DMS 273 treated with DMSO at 0.1 percent for 48 hours (cell line): Measurements from ENCODE around the gene HSPG2.
"Not testable (repeated sequence)": the region's sequence is repeated elsewhere in the genome, so short reads cannot be mapped to it uniquely, and the experiment has no call there.

ENCODE experiments used
- DNase-seq: peaks from one replicate; lab custom pipeline; 2025; lab: John Stamatoyannopoulos, UW

HSPG2 gene

DNA sequence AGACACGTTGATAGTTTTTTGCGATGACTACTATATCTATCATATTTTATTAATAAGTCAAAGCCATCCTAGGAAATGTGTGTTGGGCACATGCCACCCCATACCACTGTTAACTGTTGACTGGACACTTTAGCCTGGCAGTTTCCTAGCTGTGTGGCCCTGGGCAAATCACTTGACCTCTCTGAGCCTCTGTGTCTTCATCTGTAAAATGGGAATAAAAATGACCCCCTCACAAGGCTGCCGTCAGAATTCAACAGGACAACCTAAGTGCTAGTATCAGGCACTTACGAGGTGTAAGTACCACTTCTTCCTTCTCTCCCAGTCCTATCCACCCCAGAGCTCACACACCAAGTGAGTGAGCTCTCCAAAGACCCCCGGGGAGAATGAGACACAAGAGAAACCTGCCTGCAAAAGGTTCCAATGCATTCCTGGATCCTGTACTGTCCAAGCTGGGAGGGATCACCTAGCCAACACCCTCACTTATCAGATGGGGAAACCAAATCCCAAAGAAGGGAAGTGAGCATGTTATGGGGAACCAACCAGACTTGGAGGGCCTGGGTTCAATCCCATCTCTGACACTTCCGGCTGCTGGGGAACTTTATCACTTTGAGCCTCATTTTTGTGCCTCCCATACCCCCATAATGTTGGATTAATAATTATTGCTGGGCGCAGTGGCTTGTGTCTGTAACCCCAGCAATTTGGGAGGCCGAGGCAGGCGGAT, 24.9 kb downstream of the HSPG2 start:
- no peak for DNase-seq

GRCh38 chr1:21911205-21912001, 25.7 kb downstream of the HSPG2 start:
- DNase-seq = no peak

DNA sequence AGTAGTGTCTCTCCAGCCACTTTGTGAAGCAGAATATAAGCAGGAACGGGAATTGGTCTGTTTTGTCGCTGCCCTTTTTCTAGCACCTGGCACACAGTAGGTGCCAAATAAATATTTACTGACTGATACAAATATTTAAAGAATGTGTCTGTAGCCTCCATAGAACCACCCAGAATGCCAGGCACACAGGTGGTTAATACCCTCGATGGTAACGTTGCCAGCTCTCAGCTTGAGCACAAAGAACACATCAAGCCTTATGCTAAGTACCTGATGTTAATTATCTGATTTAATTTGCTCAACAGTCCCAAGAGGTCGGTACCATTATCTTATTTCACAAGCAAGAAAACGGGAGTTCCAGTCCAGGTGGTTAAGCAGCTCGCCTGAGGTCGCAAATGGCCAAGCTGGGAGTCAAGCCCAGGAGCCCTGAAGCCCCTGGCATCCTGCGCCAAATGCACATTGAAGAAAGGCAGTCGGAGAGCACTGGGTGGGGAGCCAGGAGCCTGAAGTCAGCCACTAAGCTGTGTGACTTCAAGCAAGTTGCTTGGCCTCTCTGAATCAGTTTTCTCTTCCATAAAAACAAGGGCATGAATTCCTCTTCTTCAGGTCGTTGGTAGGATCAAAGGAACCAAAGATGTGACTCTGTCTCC, 26.4 kb downstream of the HSPG2 start:
- DNase-seq = no peak

- DNase-seq = no peak
Observed at GRCh38 chr1:21909787-21910503, 27.2 kb downstream of the HSPG2 start.

GRCh38 chr1:21909286-21909759, 27.8 kb downstream of the HSPG2 start:
- no peak for DNase-seq

- DNase-seq = not testable (repeated sequence)
Observed at GRCh38 chr1:21907737-21908534, 29.2 kb downstream of the HSPG2 start.

- DNase-seq = no peak
Observed at GRCh38 chr1:21907079-21907418, 30.1 kb downstream of the HSPG2 start.

DNA sequence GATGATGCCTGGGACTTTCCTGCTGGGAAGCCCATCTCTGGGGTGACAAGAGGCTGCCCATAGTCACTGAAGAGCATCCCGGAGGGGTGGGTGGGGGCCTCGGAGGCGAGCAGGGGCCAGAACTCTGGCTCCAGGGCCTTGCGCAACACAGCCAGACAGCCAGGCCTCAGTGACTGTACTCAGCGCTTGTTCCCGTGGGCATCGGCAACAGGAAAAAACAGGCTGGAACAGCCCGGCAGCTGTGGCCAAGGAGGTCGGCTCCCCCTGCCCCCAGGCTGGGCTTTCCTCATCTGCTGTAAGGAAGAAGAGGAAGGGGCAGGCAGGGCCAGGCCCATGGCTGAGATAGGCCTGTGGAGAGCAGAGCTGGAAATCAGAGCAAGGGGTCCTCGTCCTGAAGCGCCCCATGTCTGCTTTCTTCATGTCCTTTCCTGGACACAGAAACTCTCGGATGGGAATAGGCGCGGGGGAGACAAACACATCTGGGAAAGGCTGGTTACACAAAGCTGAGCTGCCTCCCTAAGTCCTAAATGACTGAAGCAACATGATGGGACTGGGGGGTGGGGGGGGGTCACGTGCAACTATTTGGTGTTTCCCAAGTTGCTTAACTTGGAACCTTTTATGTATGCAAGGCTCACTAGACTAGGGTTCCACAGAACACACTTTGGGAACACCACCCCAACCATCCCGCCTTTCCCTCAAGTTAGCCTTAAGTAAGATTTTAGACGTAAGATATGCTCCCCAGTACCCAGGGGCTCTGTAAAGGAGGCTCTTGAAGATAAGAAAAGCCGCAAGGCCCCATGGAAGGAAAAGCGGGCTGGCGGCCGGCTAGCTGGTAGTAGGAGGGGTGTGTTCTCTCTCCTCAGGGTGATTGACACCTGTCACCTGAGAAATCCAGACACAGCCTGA, 30.7 kb downstream of the HSPG2 start:
- DNase-seq = no peak

DNA sequence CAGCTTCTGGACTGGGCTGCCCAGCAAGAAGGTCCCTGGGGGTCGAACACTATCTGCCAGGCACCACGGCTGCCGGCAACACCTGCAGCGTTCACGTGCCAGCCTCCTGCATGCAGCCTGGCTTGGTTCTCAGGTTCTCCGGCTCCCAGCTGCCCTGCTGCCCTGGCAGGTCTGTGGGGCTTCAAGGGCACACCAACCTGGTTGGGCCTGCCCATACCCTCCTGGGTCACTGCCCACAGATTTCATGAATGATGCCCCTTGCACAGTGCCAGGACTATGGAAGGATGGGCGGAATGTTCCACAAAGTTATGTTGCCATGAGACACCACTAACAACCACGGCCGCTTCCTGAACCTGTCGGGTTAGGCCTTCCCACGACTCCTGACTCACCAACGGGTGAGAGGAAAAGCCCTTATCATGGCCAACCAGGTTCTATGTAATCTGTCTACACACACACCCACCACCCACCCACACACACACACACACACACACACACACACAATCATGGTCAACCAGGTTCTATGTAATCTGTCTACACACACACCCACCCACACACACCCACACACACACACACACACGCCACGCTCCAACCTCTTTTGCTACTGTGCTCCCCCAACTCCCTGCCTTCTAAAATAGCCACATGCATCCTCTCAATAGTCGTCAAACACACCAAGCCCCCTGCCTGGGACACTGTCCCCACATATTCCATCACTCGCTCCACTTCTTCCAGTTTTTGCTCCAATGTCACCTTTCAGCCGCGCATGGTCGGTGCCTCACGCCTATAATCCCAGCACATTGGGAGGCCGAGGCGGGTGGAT, 32.2 kb downstream of the HSPG2 start:
- no peak for DNase-seq

GRCh38 chr1:21904454-21904703, 32.7 kb downstream of the HSPG2 start:
- DNase-seq = no peak

DNA sequence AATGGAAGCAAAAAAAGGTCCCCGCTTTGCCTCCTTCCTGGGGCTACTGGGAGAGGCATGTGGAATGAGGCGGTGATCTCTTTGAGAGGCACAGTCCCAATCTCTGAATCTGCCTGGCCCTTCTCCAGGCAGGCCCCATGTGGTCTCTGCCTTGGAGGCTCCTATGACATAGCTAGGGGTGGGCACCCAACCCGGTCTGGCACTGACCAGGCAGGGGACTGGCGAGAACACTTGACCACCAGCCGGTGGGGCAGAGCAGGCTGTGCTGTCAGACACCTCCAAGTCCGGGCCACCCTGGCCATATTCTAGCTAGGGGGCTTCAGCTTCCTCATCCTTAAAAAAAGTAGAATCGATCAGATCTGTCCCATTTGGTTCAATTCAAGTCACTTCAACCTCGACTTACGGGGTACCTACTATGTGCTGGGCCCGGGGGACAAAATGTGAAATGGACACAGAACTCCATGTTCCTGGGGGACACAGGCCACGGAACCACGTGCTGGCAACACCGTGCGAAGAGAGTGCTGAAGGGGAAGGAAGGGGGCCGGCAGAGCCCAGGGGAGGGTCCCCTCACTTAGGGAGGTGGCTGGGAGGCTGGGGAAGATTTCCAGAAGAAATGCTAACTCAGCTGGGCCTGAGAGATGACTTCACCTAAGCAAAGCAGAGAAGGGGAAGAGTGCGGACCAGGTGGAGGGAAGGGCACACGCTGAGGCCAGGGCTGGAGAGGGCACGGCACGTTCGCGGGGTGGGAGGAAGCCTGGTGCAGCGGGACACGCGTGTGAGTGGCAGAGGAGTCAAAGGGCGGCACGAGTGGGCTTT, 33.3 kb downstream of the HSPG2 start:
- DNase-seq = no peak

DNA sequence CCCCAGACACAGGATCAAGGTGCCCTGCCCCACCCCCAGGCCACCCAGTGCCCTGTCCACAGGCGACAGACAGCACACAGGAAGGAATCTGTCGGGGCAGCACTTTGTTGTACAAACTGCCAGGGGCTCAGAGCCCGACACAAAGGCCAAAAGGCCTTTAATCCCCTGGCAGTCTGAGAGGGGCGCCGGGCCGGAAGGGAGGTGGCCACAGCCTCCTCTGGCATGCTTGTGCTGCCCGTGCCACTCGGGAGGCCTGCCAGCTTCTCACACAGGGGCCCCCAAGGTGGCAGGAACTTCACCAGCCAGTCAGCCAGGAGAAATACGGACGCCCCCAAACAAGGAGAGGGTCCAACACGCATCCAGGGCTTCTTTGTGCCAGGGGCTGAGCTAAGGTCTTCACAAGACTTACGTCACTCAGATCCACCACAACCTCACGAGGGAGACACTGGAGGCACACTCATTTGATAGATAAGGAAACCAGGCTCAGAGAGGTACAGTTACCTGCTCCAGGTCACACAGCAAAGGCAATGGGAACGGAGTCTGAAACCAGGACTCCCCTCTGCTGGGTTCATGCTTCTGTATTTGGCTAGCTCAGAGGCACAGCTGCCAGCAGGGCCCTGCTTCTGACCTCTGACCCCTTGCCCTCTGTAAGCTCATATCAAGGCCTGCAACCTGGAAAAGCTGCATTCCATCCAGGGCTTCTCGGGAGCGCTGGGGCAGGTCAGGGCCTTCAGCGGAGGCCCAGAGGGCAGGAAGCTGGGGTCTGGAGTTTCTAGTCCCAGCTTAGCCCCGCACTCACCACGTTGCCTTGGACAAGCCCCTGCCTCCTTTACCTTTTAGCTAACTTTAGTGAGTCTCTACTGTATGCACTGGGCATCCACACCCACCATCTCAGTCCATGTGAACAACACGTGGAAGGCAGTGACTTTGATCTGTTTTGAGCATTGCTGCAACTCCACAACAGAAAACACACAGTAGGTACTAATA, 34.8 kb downstream of the HSPG2 start:
- no peak for DNase-seq

DNA sequence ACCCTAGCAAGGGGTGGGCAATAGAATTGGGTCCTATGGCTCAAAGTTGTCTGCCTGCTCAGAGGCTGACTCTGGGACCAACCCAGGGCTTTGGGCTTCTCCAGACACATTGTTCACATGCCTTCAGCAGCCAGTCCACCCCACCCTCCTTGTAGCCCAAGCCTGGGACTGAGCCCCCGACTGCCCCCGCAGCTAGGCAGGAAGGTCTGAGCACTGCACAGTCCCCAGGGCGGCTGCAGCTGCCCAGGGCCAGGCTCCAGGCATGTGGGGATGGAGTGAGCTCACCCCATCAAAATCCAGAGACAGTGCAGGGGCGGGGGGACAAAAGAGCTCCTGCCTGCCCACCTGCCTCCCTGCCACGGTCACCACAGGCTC, 35.6 kb downstream of the HSPG2 start:
- DNase-seq = no peak

DNA sequence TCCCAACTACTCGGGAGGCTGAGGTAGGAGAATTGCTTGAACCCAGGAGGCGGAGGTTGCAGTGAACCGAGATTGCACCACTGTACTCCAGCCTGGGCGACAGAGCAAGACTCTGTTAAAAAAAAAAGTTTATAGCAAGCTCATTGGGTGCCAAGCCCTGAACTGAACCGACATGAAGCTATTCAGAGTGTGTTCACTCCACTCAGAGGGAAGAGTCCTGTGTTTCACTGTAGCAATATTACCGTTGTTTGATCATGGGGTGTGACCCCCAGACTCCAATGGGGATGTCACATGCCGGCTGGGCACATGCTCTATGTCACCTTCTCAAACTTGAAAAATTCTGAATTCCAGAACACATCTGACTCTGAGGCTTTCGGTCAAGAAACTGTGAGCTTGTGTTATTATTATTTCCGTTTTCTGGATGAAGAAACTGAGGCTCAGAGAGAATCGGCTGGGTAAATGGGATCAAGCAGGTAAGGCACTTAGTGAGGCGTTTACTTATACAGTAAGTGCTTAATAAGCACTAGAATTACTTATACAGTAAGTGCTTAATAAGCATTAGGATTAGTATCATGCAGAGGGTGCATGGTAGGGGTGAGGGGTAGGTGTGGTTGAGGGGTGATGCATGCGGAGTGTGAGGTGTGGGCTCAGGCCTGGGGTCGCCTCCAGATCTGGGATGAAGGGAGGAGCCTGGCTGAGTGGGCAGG, 36.2 kb downstream of the HSPG2 start:
- DNase-seq = no peak

DNA sequence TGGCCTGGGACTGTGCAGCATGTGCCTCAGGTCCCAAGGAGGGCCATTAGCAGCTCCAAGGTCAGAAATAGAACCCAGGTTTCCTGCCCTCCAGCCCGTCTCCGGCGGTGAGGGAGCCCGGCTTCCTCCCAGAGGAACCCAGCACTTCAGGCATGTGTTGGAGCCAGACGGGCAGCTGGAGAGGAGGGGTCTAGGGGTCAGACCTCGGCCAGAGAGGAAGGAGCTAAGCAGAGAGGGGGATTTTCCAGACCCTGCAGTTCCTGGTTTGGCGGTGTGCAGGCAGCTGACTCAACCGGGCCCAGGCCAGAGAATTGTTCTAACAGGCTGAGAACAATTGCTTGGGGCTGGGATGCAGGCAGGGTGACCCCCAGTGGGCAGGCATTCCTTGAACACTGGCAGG, 37.1 kb downstream of the HSPG2 start:
- DNase-seq = no peak

DNA sequence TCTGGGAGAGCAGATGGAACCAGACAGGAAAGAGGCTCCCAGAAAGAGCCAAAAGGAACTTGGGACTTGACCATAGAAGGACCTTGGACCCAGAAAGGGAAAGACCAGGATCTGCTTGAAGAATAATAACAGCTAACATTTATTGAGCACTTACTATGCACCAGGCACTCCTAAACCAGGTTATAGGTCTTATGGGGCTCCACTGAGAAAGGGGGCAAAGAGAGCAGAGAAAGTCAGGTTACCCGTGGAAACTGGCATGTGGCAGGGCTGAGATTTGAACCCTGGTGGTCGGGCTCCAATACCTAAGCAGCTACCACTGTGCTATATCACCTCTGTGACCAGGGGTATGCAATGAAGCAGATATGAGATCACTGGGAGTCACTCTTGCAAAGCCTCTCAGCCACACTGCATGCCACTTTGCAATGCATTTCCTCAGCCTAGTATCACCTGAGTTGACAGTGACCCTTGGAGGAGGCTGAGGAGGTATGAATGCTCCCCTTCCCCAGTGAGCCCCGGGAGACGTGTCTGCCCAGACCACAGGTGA, 37.8 kb downstream of the HSPG2 start:
- DNase-seq = no peak
